ENCODE measurements around the gene MNX1. TPM values are rescaled to one million over a fixed set of nuclear protein-coding genes. Genes with fewer than 3 reads are reported as not detected.

Gene MNX1
- total and polyA plus RNA-seq, 9 of the 15 experiments (the other 6 are each of a cell fraction or from before 2014, with no cell fraction given): 0.15 to 8.0 (median 1.4) TPM

DNA sequence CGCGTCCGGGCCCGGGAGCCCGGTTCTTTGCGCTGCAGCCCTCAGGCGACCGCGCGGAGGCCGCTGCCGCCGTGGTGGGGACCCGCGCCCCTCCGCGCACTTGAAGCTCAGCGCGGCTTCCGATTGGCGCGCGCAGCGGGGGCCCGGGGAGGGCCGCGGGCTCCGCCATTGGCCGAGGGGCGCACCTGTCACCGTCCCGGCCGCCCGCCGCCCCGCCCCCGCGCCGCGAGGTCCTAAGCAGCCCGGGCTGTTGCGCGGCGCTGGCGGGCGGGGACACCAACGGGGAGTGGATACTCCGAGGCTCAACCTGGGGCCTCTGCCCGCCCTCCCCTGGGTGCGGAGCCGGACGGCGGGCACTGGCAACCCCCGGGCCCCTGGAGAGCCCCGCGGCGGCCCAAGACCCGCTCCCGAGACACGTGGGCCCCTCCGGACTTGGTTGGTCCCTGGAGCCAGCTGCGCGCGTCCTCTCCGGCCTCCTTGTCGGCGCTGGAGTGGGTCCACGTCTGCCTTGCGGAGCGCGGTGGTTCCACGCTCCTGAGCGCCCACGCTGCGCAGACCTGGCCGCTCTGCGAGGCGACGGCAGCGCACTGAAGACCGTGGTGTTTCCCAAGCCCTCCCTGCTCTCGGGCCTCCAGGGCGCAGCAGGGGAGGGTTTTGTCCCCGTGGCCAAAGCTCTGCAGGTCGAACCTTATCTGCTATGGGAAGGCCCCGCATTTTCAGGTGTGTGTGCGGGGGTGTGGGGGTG is at the start of gene MNX1 (continued):
- TF ChIP-seq, protein P1, sequence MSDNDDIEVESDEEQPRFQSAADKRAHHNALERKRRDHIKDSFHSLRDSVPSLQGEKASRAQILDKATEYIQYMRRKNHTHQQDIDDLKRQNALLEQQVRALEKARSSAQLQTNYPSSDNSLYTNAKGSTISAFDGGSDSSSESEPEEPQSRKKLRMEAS (CRISPR knock-in tag; IDR thresholded peaks at IDR 0.05): peak; percentile 77
- peak; percentile 92 for TF ChIP-seq GATAD2B (IDR thresholded peaks at IDR 0.05; ENCODE audit: borderline replicate concordance)
- no peak for TF ChIP-seq MCM5 (IDR thresholded peaks at IDR 0.05; ENCODE audit: low read depth)
- no peak; the same call in 1 of the 2 replicates for TF ChIP-seq ZBED1 (IDR thresholded peaks at IDR 0.05)
- TF ChIP-seq NR4A1 (CRISPR knock-in tag; IDR thresholded peaks at IDR 0.05): no peak
- TF ChIP-seq NR4A1 (tag; IDR thresholded peaks at IDR 0.05): no peak
- no peak for TF ChIP-seq POU5F1 (IDR thresholded peaks at IDR 0.05; ENCODE audit: borderline replicate concordance, low read depth, low read length, partially characterized antibody)
- no peak for TF ChIP-seq KAT2B (IDR thresholded peaks at IDR 0.05; ENCODE audit: low read depth, low read length)
- TF ChIP-seq RBM14 (IDR thresholded peaks at IDR 0.05; ENCODE audit: borderline replicate concordance, insufficient read depth, low read depth, low read length): no peak
- TF ChIP-seq HDGF (IDR thresholded peaks at IDR 0.05): no peak
- TF ChIP-seq, protein P2, sequence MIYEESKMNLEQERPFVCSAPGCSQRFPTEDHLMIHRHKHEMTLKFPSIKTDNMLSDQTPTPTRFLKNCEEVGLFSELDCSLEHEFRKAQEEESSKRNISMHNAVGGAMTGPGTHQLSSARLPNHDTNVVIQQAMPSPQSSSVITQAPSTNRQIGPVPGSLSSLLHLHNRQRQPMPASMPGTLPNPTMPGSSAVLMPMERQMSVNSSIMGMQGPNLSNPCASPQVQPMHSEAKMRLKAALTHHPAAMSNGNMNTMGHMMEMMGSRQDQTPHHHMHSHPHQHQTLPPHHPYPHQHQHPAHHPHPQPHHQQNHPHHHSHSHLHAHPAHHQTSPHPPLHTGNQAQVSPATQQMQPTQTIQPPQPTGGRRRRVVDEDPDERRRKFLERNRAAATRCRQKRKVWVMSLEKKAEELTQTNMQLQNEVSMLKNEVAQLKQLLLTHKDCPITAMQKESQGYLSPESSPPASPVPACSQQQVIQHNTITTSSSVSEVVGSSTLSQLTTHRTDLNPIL (CRISPR knock-in tag; IDR thresholded peaks at IDR 0.05): no peak
- no peak for TF ChIP-seq HMG20B (CRISPR knock-in tag; IDR thresholded peaks at IDR 0.05)
- TF ChIP-seq, protein P3, sequence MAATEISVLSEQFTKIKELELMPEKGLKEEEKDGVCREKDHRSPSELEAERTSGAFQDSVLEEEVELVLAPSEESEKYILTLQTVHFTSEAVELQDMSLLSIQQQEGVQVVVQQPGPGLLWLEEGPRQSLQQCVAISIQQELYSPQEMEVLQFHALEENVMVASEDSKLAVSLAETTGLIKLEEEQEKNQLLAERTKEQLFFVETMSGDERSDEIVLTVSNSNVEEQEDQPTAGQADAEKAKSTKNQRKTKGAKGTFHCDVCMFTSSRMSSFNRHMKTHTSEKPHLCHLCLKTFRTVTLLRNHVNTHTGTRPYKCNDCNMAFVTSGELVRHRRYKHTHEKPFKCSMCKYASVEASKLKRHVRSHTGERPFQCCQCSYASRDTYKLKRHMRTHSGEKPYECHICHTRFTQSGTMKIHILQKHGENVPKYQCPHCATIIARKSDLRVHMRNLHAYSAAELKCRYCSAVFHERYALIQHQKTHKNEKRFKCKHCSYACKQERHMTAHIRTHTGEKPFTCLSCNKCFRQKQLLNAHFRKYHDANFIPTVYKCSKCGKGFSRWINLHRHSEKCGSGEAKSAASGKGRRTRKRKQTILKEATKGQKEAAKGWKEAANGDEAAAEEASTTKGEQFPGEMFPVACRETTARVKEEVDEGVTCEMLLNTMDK (IDR thresholded peaks at IDR 0.05; ENCODE audit: borderline replicate concordance, insufficient read depth, low read depth, low read length, poor library complexity, severe bottlenecking): no peak
- TF ChIP-seq RBM25 (IDR thresholded peaks at IDR 0.05; ENCODE audit: low read depth, low read length, severe bottlenecking): peak; percentile 99
- TF ChIP-seq PCBP1 (IDR thresholded peaks at IDR 0.05; ENCODE audit: low read depth, low read length, poor library complexity, severe bottlenecking): peak; percentile 42
- TF ChIP-seq, protein P4, sequence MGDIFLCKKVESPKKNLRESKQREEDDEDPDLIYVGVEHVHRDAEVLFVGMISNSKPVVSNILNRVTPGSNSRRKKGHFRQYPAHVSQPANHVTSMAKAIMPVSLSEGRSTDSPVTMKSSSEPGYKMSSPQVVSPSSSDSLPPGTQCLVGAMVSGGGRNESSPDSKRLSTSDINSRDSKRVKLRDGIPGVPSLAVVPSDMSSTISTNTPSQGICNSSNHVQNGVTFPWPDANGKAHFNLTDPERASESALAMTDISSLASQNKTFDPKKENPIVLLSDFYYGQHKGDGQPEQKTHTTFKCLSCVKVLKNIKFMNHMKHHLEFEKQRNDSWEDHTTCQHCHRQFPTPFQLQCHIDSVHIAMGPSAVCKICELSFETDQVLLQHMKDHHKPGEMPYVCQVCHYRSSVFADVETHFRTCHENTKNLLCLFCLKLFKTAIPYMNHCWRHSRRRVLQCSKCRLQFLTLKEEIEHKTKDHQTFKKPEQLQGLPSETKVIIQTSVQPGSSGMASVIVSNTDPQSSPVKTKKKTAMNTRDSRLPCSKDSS (IDR thresholded peaks at IDR 0.05; ENCODE audit: low read depth, partially characterized antibody): no peak
- no peak for TF ChIP-seq HNRNPUL1 (IDR thresholded peaks at IDR 0.05; ENCODE audit: low read length)
